SK-N-SH (cell line): ENCODE measurements around the gene VPS26B. TPM values are rescaled to one million over a fixed set of nuclear protein-coding genes. Genes with fewer than 3 reads are reported as not detected.

ENCODE experiments used
- CTCF ChIA-PET: fragments of 300-600, 350-600 bp; formaldehyde crosslinking; extraction: SDS; loops from one replicate; lab custom pipeline; 2021; lab: Yijun Ruan, JAX
- POLR2A ChIA-PET: fragments of 350-600 bp; sonication (Branson Sonifier 250); formaldehyde crosslinking; extraction: SDS; loops from one replicate; lab custom pipeline; 2020; ENCODE audit warnings: antibody characterized with exemption, inconsistent platforms; lab: Yijun Ruan, JAX
- DNase-seq: peaks from one replicate; pipeline ENCODE4 v3.0.0; 2012
- H2AFZ ChIP-seq: fragments of 200-600 bp; sonication (generic); 2 replicates; pipeline ENCODE4 v1.8.1; 2016; ENCODE audit warnings: antibody characterized with exemption, mild to moderate bottlenecking, low read depth
- H3F3A ChIP-seq: fragments of 200-600 bp; sonication (generic); replicated peaks from 2 replicates; pipeline ENCODE3; 2016; ENCODE audit warnings: antibody characterized with exemption, mild to moderate bottlenecking; ENCODE audit not compliant: insufficient read depth
- H3K27ac ChIP-seq, 2 experiments: fragments of 200-500 bp in 1 of 2; fragments of 200-600 bp in 1 of 2; sonication (Bioruptor generic) in 1 of 2; sonication (generic), shearing (Covaris generic) in 1 of 2; 2 replicates each; pipeline versions ENCODE4 v1.5.1 to v1.6.1; 2014 to 2016; ENCODE audit warnings: low read depth in 2 of 2, inconsistent platforms in 1 of 2, low read length in 1 of 2, mild to moderate bottlenecking in 1 of 2, mixed read lengths in 1 of 2
- H3K27me3 ChIP-seq: fragments of 200-600 bp; sonication (generic), shearing (Covaris generic); 2 replicates; pipeline ENCODE4 v1.6.1; 2016; ENCODE audit warnings: mixed run types; ENCODE audit not compliant: insufficient read depth
- H3K36me3 ChIP-seq, 2 experiments: fragments of 200-500 bp in 1 of 2; fragments of 200-600 bp in 1 of 2; sonication (Bioruptor generic) in 1 of 2; sonication (generic) in 1 of 2; replicated peaks in 1 of 2; 2 replicates each; pipeline versions ENCODE3 to v1.5.1; 2014 to 2016; ENCODE audit warnings: low read length in 1 of 2, mild to moderate bottlenecking in 1 of 2; ENCODE audit not compliant: insufficient read depth in 2 of 2, control insufficient read depth in 1 of 2
- H3K4me1 ChIP-seq, 2 experiments: fragments of 200-500 bp in 1 of 2; fragments of 200-600 bp in 1 of 2; sonication (Bioruptor generic) in 1 of 2; sonication (generic), shearing (Covaris generic) in 1 of 2; 2 replicates each; pipeline versions ENCODE4 v1.5.1 to v1.6.1; 2014 to 2016; ENCODE audit warnings: low read depth in 1 of 2, low read length in 1 of 2, mixed run types in 1 of 2; ENCODE audit not compliant: insufficient read depth in 2 of 2, control insufficient read depth in 1 of 2
- H3K4me2 ChIP-seq: fragments of 200-600 bp; sonication (generic), shearing (Covaris generic); 2 replicates; pipeline ENCODE4 v1.6.1; 2017; ENCODE audit warnings: mixed run types
- H3K4me3 ChIP-seq, 2 experiments: fragments of 200-500 bp in 1 of 2; fragments of 200-600 bp in 1 of 2; sonication (Bioruptor generic) in 1 of 2; sonication (generic), shearing (Covaris generic) in 1 of 2; 2 replicates each; pipeline versions ENCODE4 v1.5.1 to v1.8.1; 2014 to 2016; ENCODE audit warnings: low read depth in 2 of 2, inconsistent platforms in 1 of 2, low read length in 1 of 2, mild to moderate bottlenecking in 1 of 2, mixed read lengths in 1 of 2, moderate library complexity in 1 of 2
- H3K79me2 ChIP-seq: fragments of 200-600 bp; sonication (generic); 2 replicates; pipeline ENCODE4 v1.8.1; 2017; ENCODE audit warnings: mild to moderate bottlenecking; ENCODE audit not compliant: insufficient read depth
- H3K9ac ChIP-seq: fragments of 200-600 bp; sonication (generic); 2 replicates; pipeline ENCODE4 v1.6.1; 2017; ENCODE audit warnings: mixed run types
- H3K9me2 ChIP-seq: fragments of 200-600 bp; sonication (generic); 2 replicates; pipeline ENCODE4 v1.6.1; 2017; ENCODE audit warnings: mixed run types
- H3K9me3 ChIP-seq: fragments of 200-600 bp; sonication (generic); 2 replicates; pipeline ENCODE4 v1.6.1; 2017; ENCODE audit warnings: mixed run types, mild to moderate bottlenecking, moderate library complexity
- H4K20me1 ChIP-seq: fragments of 200-600 bp; sonication (generic); 2 replicates; pipeline ENCODE4 v1.6.1; 2017; ENCODE audit warnings: mild to moderate bottlenecking, mixed run types; ENCODE audit not compliant: insufficient read depth
- ELF1 ChIP-seq: IDR thresholded peaks from 2 replicates; pipeline ENCODE4 v1.4.0; 2012
- FOSL2 ChIP-seq: IDR thresholded peaks from 2 replicates; pipeline ENCODE4 v1.4.0; 2012; ENCODE audit warnings: low read depth, mild to moderate bottlenecking, moderate library complexity, borderline replicate concordance
- FOXJ3 ChIP-seq: sonication (generic); formaldehyde crosslinking; IDR thresholded peaks from 2 replicates; pipeline ENCODE4 v1.5.1; 2020; ENCODE audit warnings: mild to moderate bottlenecking, missing genetic modification reagents
- GATA2 ChIP-seq: sonication (generic); formaldehyde crosslinking; IDR thresholded peaks from 2 replicates; pipeline ENCODE4 v1.5.0; 2020; ENCODE audit warnings: mild to moderate bottlenecking, missing genetic modification reagents
- MXI1 ChIP-seq: IDR thresholded peaks from 2 replicates; pipeline ENCODE4 v1.6.1; 2012; ENCODE audit warnings: mild to moderate bottlenecking, low read depth, low read length, improper control_type of control experiment
- NRF1 ChIP-seq: IDR thresholded peaks from 2 replicates; pipeline ENCODE4 v1.6.1; 2012; ENCODE audit warnings: low read depth, mild to moderate bottlenecking, low read length
- POLR2AphosphoS5 ChIP-seq: IDR thresholded peaks from 2 replicates; pipeline ENCODE4 v1.6.1; 2012; ENCODE audit warnings: low read depth, low read length
- RXRA ChIP-seq: IDR thresholded peaks from 2 replicates; pipeline ENCODE4 v1.4.0; 2012; ENCODE audit warnings: low read depth, mild to moderate bottlenecking, borderline replicate concordance
- SMC3 ChIP-seq: IDR thresholded peaks from 2 replicates; pipeline ENCODE4 v1.6.1; 2012; ENCODE audit warnings: low read depth, low read length, improper control_type of control experiment
- TCF12 ChIP-seq: IDR thresholded peaks from 2 replicates; pipeline ENCODE4 v1.4.0; 2012
- WGBS: methylation state at CpG from one replicate; pipeline ENCODE4 v1.1.6; 2017; ENCODE audit warnings: low lambda C conversion rate; 5-methylcytosine and 5-hydroxymethylcytosine counted together
- polyA plus RNA-seq, 3 experiments: library from polyadenylated mRNA; depleted of rRNA; stranded (reverse); fragments of >200 nt; gene quantifications; 2 replicates each; pipeline ENCODE4 v1.2.3, GENCODE V29; 2012
- TF ChIP-seq, protein P1 (sequence below): IDR thresholded peaks from 2 replicates; pipeline ENCODE4 v1.4.0; 2012; ENCODE audit warnings: low read depth, borderline replicate concordance
- TF ChIP-seq, protein P2 (sequence below): IDR thresholded peaks from 2 replicates; pipeline ENCODE4 v1.6.1; 2012; ENCODE audit warnings: mild to moderate bottlenecking, low read depth, low read length, moderate library complexity
- TF ChIP-seq, protein P3 (sequence below): fragments of 150-350 bp; IDR thresholded peaks from 2 replicates; pipeline ENCODE4 v1.6.1; 2016; ENCODE audit warnings: mild to moderate bottlenecking, low read depth, low read length

VPS26B gene
- polyA plus RNA-seq, 1 of the 3 experiments (the other 2 are of a cell fraction) = 53.0 TPM

DNA sequence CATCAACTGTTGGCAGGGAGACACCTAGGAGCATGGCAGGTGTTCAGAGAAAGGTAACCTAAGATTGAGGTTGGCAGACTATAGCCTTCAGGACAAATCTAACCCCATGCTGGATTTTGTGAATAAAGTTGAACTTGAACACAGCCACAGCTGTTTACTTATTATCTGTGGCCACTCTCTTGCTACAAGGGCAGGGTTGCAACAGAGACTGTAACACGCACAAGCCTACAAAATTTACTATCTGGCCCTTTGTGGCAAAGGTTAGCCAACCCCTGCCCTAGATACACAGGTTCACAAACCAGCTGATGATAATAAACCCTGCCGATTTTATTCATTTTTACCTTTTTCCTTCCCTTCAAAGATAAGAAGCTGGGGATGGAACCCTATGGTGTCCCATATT is 26.2 kb downstream of the VPS26B start (continued):
- no peak for TF ChIP-seq GATA2 (CRISPR knock-in tag)
- TF ChIP-seq RXRA = no peak
- TF ChIP-seq NRF1 = no peak
- no peak for TF ChIP-seq MXI1
- no peak for TF ChIP-seq FOSL2
- TF ChIP-seq, protein P1, sequence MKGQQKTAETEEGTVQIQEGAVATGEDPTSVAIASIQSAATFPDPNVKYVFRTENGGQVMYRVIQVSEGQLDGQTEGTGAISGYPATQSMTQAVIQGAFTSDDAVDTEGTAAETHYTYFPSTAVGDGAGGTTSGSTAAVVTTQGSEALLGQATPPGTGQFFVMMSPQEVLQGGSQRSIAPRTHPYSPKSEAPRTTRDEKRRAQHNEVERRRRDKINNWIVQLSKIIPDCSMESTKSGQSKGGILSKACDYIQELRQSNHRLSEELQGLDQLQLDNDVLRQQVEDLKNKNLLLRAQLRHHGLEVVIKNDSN = no peak
- no peak for TF ChIP-seq FOXJ3 (CRISPR knock-in tag)
- no peak for TF ChIP-seq ELF1
- no peak for TF ChIP-seq TCF12
- no peak for TF ChIP-seq POLR2AphosphoS5
- no peak for TF ChIP-seq SMC3

DNA sequence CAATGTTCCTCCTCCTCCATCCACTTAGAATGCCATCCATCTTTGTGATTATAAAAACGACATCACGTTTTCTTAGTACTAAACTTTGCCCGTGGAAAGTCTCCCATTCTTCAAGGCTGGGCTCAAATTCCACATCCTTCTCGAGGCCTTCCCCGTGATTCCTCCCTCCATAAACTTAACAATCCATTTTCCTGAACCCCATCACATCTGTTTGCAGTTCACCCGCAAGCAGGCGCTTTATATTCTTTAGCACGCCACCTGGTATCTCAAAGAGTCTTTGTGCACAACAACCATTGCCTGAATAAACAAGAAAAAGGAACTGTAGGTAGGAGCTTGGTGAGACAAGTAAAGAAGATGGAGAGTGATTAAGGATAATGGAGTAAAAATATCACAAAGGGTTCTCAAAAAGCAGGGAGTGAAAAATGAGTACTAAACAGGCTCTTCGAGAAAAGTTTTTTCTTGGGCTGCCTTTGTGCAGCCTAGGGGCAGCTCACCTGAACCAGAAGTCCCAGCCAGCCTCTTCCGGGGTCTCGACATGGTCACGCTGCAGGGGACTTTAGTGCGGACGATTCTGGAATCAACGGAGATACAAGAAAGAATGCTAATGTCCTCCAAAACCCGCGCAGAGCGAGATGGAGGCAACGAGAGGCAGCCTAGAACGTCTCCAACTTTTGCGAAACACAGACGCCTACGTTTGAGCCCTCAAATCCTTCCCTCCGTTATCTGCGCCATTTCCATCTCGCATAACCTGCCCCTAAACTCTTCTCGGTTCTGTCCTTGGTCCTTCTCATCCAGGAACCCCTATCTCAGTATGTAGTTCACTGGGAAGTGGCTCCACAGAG is 28.1 kb downstream of the VPS26B start:
- 10% methylated on average over 27 of the region's 27 CpGs for WGBS
- H3K9me3 ChIP-seq = no peaks in the 10 kb centered on the region
- H2AFZ ChIP-seq = peak overlapping the region; percentile 87
- H3K27me3 ChIP-seq = no peaks in the 10 kb centered on the region
- ChIA-PET POLR2A (no interaction called here), CTCF (interaction anchor here (0.8 to 2.7 kb wide), 5 partner anchors 8 to 23 kb away, joined by 3 to 9 read pairs (median 7); partner anchors contain the start of gene GLB1L3)
- H3F3A ChIP-seq = no peaks in the 10 kb centered on the region
- peaks cover 4 to 11% of the 10 kb centered on the region in 2 experiments; a peak in 3 of 4 replicates for H3K4me1 ChIP-seq
- peak overlapping the region; percentile 23 to 83; a peak in 3 of 4 replicates for H3K27ac ChIP-seq
- peak overlapping the region; percentile 85 to 95 for H3K4me3 ChIP-seq
- no peaks in the 10 kb centered on the region for H3K9me2 ChIP-seq
- peaks cover 20 to 38% of the 10 kb centered on the region in 2 experiments for H3K36me3 ChIP-seq
- H3K9ac ChIP-seq = peak overlapping the region; percentile 63
- peak overlapping the region; percentile 91 for H3K4me2 ChIP-seq
- peaks cover 35% of the 10 kb centered on the region for H3K79me2 ChIP-seq
- DNase-seq = peak; percentile 60
- TF ChIP-seq, protein P2, sequence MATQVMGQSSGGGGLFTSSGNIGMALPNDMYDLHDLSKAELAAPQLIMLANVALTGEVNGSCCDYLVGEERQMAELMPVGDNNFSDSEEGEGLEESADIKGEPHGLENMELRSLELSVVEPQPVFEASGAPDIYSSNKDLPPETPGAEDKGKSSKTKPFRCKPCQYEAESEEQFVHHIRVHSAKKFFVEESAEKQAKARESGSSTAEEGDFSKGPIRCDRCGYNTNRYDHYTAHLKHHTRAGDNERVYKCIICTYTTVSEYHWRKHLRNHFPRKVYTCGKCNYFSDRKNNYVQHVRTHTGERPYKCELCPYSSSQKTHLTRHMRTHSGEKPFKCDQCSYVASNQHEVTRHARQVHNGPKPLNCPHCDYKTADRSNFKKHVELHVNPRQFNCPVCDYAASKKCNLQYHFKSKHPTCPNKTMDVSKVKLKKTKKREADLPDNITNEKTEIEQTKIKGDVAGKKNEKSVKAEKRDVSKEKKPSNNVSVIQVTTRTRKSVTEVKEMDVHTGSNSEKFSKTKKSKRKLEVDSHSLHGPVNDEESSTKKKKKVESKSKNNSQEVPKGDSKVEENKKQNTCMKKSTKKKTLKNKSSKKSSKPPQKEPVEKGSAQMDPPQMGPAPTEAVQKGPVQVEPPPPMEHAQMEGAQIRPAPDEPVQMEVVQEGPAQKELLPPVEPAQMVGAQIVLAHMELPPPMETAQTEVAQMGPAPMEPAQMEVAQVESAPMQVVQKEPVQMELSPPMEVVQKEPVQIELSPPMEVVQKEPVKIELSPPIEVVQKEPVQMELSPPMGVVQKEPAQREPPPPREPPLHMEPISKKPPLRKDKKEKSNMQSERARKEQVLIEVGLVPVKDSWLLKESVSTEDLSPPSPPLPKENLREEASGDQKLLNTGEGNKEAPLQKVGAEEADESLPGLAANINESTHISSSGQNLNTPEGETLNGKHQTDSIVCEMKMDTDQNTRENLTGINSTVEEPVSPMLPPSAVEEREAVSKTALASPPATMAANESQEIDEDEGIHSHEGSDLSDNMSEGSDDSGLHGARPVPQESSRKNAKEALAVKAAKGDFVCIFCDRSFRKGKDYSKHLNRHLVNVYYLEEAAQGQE = peak; percentile 65; the same call in 1 of the 2 replicates
- TF ChIP-seq, protein P3, sequence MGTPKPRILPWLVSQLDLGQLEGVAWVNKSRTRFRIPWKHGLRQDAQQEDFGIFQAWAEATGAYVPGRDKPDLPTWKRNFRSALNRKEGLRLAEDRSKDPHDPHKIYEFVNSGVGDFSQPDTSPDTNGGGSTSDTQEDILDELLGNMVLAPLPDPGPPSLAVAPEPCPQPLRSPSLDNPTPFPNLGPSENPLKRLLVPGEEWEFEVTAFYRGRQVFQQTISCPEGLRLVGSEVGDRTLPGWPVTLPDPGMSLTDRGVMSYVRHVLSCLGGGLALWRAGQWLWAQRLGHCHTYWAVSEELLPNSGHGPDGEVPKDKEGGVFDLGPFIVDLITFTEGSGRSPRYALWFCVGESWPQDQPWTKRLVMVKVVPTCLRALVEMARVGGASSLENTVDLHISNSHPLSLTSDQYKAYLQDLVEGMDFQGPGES = no peak
- TF ChIP-seq, all 33 proteins: peak for 1
- no peaks in the 10 kb centered on the region for H4K20me1 ChIP-seq
